VCaP (cell line): Measurements from ENCODE around the gene TPCN2.
"Not testable (repeated sequence)": the region's sequence is repeated elsewhere in the genome, so short reads cannot be mapped to it uniquely, and the experiment has no call there.

Experiments
- H3K27ac ChIP-seq: fragments of 450-650 bp; 2 replicates; pipeline ENCODE4 v1.5.1; 2017
- TF ChIP-seq, protein P1 (sequence below): fragments of 450-650 bp; conservative IDR thresholded peaks from 2 replicates; pipeline ENCODE4 v1.5.1; 2017; ENCODE audit warnings: mild to moderate bottlenecking, moderate library complexity

The TPCN2 gene

GRCh38 chr11:69134957-69135356 lies 86.2 kb downstream of the TPCN2 start:
- no peak overlapping the region for H3K27ac ChIP-seq
- TF ChIP-seq, protein P1, sequence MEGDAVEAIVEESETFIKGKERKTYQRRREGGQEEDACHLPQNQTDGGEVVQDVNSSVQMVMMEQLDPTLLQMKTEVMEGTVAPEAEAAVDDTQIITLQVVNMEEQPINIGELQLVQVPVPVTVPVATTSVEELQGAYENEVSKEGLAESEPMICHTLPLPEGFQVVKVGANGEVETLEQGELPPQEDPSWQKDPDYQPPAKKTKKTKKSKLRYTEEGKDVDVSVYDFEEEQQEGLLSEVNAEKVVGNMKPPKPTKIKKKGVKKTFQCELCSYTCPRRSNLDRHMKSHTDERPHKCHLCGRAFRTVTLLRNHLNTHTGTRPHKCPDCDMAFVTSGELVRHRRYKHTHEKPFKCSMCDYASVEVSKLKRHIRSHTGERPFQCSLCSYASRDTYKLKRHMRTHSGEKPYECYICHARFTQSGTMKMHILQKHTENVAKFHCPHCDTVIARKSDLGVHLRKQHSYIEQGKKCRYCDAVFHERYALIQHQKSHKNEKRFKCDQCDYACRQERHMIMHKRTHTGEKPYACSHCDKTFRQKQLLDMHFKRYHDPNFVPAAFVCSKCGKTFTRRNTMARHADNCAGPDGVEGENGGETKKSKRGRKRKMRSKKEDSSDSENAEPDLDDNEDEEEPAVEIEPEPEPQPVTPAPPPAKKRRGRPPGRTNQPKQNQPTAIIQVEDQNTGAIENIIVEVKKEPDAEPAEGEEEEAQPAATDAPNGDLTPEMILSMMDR = no peak

DNA sequence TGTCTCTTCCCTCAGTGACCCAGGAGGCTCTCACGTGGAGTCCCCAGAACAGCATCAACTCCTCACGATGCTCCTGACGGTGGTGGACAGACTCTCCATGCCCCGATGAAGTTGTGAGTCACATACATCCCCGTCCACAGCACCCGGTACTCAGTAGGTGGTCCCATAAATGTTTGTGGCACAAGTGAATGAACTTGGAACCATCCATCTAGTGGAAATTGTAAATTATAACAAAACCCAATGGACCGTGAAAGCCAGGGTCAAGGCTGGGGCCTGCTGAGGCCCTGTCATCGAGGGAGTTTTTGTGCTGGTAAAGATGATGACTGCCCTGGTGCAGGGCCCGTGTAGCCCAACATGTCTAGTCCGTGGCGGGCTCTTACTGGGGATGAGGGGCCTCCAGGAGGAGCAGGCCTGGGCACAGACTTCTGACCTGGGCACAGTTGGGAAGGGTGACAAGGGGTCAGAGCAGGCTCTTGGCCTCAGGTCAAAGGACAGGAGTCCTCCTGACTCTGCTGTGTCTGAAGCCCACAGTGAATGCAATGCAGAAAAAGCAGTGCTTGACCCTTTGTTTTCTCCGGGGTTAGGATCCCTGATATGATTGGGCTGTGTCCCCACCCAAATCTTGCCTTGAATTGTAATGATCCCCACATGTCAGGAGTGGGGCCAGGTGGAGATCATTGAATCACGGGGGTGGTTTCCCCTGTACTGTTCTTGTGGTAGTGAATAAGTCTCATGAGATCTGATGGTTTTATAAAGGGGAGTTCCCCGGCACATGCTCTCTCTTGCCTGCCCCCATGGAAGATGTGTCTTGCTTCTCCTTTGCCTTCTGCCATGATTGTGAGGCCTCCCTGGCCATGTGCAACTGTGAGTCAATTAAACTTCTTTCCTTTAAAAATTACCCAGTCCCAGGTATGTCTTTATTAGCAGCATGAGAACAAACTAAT lies 87.0 kb downstream of the TPCN2 start:
- TF ChIP-seq, protein P1 = no peak
- no peak overlapping the region for H3K27ac ChIP-seq

- TF ChIP-seq, protein P1 = no peak
- H3K27ac ChIP-seq = no peak overlapping the region
These were observed 87.7 kb downstream of the TPCN2 start for GRCh38 chr11:69136471-69136870.

DNA sequence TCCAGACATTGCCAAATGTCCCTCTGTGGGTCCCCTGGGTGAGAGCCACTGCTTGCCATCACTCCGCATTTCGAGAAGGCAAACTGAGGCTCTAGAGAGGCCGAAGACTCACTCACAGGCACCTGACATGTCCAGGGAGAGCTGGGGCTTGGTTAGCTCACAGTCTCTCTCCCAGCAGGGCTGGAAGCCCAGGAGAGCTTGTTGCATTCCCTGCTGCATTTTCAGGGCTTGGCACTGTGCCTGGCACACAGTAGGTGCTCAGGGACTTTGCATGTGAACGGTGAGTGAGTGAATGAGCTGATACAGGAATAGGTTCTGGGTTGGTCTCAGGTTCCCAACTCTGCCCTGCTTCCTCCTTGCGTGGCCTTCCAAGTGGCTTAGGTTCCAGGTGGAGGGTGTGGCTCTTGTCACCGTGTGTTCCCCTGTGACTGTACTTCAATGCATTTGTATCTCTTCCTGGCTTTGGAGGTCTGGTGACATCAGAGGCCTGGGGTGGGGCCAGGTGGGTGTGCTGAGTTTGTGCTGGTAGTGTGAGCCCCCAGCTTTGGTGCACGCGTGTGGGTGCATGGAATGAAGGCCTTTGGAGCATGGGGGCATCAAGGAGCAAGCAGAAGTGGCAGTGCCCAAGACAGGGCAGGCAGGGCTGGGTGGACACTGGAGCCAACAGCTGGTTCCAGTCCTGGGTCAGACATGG lies 88.6 kb downstream of the TPCN2 start:
- TF ChIP-seq, protein P1 = no peak
- no peak overlapping the region for H3K27ac ChIP-seq

DNA sequence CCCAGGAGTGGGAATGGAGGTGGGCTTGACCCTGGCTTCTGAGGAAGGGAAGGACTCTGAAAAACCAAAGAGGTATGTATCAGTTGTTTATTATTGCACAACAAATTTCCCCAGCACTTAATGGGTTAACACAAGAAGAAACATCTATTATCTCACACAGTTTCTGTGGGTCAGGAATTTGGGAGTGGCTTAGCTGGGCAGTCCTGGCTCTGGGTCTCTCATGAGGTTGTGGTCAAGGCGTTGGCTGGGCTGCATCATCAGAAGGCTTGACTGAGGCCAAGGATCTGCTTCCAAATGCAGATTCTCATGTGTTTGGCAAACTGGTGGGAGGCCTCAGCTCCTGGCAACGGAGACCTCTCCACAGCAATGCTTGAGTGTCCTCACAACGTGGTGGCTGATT lies 89.5 kb downstream of the TPCN2 start:
- TF ChIP-seq, protein P1 = no peak
- H3K27ac ChIP-seq = no peak overlapping the region

- H3K27ac ChIP-seq = not testable (repeated sequence)
These were observed 91.4 kb downstream of the TPCN2 start for GRCh38 chr11:69140161-69140560.

DNA sequence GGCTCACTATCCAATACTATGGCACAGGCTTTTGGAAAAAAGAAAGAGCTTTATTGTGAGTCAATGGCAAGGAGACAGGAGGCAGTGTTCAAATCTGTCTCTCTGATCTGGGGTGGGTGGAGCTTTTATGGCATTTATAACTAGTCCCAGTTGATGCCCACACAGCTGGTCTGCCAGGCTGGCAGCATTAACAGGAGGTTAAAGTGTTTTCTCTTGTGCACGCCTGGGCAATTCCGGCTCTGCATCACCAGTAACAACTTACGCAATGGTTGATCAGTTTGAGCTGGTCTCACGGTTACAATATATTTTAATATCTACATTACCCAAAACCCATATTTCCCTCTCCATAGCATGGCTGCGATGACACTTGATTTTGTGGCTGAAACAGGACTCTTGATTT lies 91.9 kb downstream of the TPCN2 start:
- H3K27ac ChIP-seq = no peak overlapping the region
- TF ChIP-seq, protein P1 = no peak
